ENCODE results near the gene RNF2. TPM values are rescaled to one million over a fixed set of nuclear protein-coding genes. Genes with fewer than 3 reads are reported as not detected.
A peak's percentile ranks its signal among the peaks of the same experiment; 100 is the strongest.

RNF2 gene
- polyA plus RNA-seq, 3 donors = 15.5 to 25.2 (median 19.3) TPM

GRCh38 chr1:185066181-185066580 lies 20.8 kb downstream of the RNF2 start:
- TF ChIP-seq CTCF (IDR thresholded peaks at IDR 0.05) = no peak
- Mint-ChIP-seq H3K27ac (peak overlapping the region in 1 of 7 donors; percentile 26), H3K36me3 (peaks cover 18 to 19% of the 10 kb centered on the region in 2 donors), H3K9me3 (peaks cover 0 to 5% (median 0%) of the 10 kb centered on the region in 7 donors), H3K27me3 (ENCODE audit: low read depth in 3 of 3) (no peaks in the 10 kb centered on the region), H3K4me3 (no peak overlapping the region), H3K4me1 (peaks cover 39% of the 10 kb centered on the region)
- Histone ChIP-seq H3K4me2 (replicated peaks; ENCODE audit: extremely low read depth, low read length, poor library complexity, severe bottlenecking) (no peak overlapping the region), H3K36me3 (replicated peaks in 1 of 2; ENCODE audit: control insufficient read depth in 1 of 2, insufficient read depth in 2 of 2, low read length in 2 of 2) (peaks cover 3 to 12% of the 10 kb centered on the region in 2 donors), H3K9ac (ENCODE audit: insufficient read depth, low read length, poor library complexity, severe bottlenecking) (no peak overlapping the region), H3K79me2 (ENCODE audit: insufficient read depth, low read length) (peaks cover 100% of the 10 kb centered on the region), H3K4me3 (replicated peaks in 1 of 3; ENCODE audit: low read depth in 2 of 3, low read length in 3 of 3) (no peak overlapping the region), H3K27ac (ENCODE audit: low read depth in 1 of 2, low read length in 2 of 2) (no peak overlapping the region), H3K4me1 (ENCODE audit: control insufficient read depth in 1 of 2, insufficient read depth in 2 of 2, low read length in 2 of 2) (peaks cover 19 to 34% of the 10 kb centered on the region in 2 donors), H3K27me3 (ENCODE audit: control insufficient read depth in 2 of 2, insufficient read depth in 2 of 2, low read length in 2 of 2) (no peaks in the 10 kb centered on the region), H2AFZ (ENCODE audit: insufficient read depth, low read depth, low read length, poor library complexity, severe bottlenecking) (no peak overlapping the region), H4K20me1 (ENCODE audit: insufficient read depth, low read length) (peaks cover 100% of the 10 kb centered on the region), H3K9me3 (replicated peaks in 1 of 2; ENCODE audit: control insufficient read depth in 1 of 2, insufficient read depth in 1 of 2, low read length in 2 of 2) (no peaks in the 10 kb centered on the region)
- DNase-seq = no peak
- WGBS (ENCODE audit: insufficient coverage) = 86% methylated on average over 2 of the region's 2 CpGs
- intact Hi-C loops (cut with micrococcal nuclease) = no loop called here

- TF ChIP-seq CTCF (IDR thresholded peaks at IDR 0.05) = no peak
- Mint-ChIP-seq H3K4me3 (no peak overlapping the region), H3K27me3 (ENCODE audit: low read depth in 3 of 3) (no peaks in the 10 kb centered on the region), H3K36me3 (peaks cover 22 to 23% of the 10 kb centered on the region in 2 donors), H3K27ac (no peak overlapping the region), H3K4me1 (peaks cover 32% of the 10 kb centered on the region), H3K9me3 (peaks cover 0 to 5% (median 0%) of the 10 kb centered on the region in 7 donors)
- Histone ChIP-seq H3K4me1 (ENCODE audit: control insufficient read depth in 1 of 2, insufficient read depth in 2 of 2, low read length in 2 of 2) (peaks cover 12% of the 10 kb centered on the region in 2 donors), H2AFZ (ENCODE audit: insufficient read depth, low read depth, low read length, poor library complexity, severe bottlenecking) (no peak overlapping the region), H3K4me2 (replicated peaks; ENCODE audit: extremely low read depth, low read length, poor library complexity, severe bottlenecking) (no peak overlapping the region), H3K4me3 (replicated peaks in 1 of 3; ENCODE audit: low read depth in 2 of 3, low read length in 3 of 3) (no peak overlapping the region), H3K79me2 (ENCODE audit: insufficient read depth, low read length) (peaks cover 100% of the 10 kb centered on the region), H3K9ac (ENCODE audit: insufficient read depth, low read length, poor library complexity, severe bottlenecking) (no peak overlapping the region), H4K20me1 (ENCODE audit: insufficient read depth, low read length) (peaks cover 100% of the 10 kb centered on the region), H3K27me3 (ENCODE audit: control insufficient read depth in 2 of 2, insufficient read depth in 2 of 2, low read length in 2 of 2) (no peaks in the 10 kb centered on the region), H3K9me3 (replicated peaks in 1 of 2; ENCODE audit: control insufficient read depth in 1 of 2, insufficient read depth in 1 of 2, low read length in 2 of 2) (no peaks in the 10 kb centered on the region), H3K36me3 (replicated peaks in 1 of 2; ENCODE audit: control insufficient read depth in 1 of 2, insufficient read depth in 2 of 2, low read length in 2 of 2) (peaks cover 3 to 12% of the 10 kb centered on the region in 2 donors), H3K27ac (ENCODE audit: low read depth in 1 of 2, low read length in 2 of 2) (no peak overlapping the region)
- DNase-seq = no peak
- intact Hi-C loops (cut with micrococcal nuclease) = no loop called here
Measured at GRCh38 chr1:185068341-185068740, 23.0 kb downstream of the RNF2 start.
